A549 (cell line): ENCODE measurements around the gene ATP6AP2. TPM values are rescaled to one million over a fixed set of nuclear protein-coding genes. Genes with fewer than 3 reads are reported as not detected.

ENCODE experiments used
- ATAC-seq, 2 experiments: fragments of 200-7000 bp in 1 of 2; fragments of >200 bp in 1 of 2; cut with Nextera tagmentation in 1 of 2; cut with Tn5 transposase in 1 of 2; 3 replicates each; pipeline versions ENCODE4 v1.8.0 to v1.9.1; 2018 to 2020; ENCODE audit warnings: mild to moderate bottlenecking in 1 of 2, moderate library complexity in 1 of 2
- CTCF ChIA-PET: fragments of 300-600 bp; sonication (Branson Sonifier 250); formaldehyde crosslinking; extraction: SDS; loops from one replicate; lab custom pipeline; 2021; ENCODE audit warnings: antibody characterized with exemption, inconsistent platforms; lab: Yijun Ruan, JAX
- POLR2A ChIA-PET: fragments of 350-600 bp; formaldehyde crosslinking; extraction: SDS; loops from one replicate; lab custom pipeline; 2021; ENCODE audit warnings: antibody characterized with exemption, inconsistent platforms; lab: Yijun Ruan, JAX
- DNase-seq, 2 experiments: peaks; one replicate each; pipeline versions ENCODE4 v3.0.0 to v3.0.0-alpha.2; 2011 to 2016; ENCODE audit warnings: low read depth in 1 of 2, low spot score in 1 of 2
- FAIRE-seq: peaks from 2 replicates; lab custom pipeline; 2011; peaks lifted over from hg19 to GRCh38; lab: Jason Lieb, UNC
- H3K27ac ChIP-seq, 2 experiments: fragments of >200 bp; sonication (Bioruptor Twin); formaldehyde crosslinking; 3 replicates each; pipeline ENCODE4 v1.5.1; 2016 to 2017
- H3K4me1 ChIP-seq: fragments of >200 bp; sonication (Bioruptor Twin); formaldehyde crosslinking; 3 replicates; pipeline ENCODE4 v1.6.1; 2016
- H3K4me2 ChIP-seq: fragments of >200 bp; sonication (Bioruptor Twin); formaldehyde crosslinking; 3 replicates; pipeline ENCODE4 v1.6.1; 2016
- H3K4me3 ChIP-seq: fragments of >200 bp; sonication (Bioruptor Twin); formaldehyde crosslinking; 3 replicates; pipeline ENCODE4 v1.5.1; 2016
- H3K9me3 ChIP-seq: fragments of >200 bp; sonication (Bioruptor Twin); formaldehyde crosslinking; 3 replicates; pipeline ENCODE4 v1.6.1; 2016
- CHD4 ChIP-seq: fragments of 200-600 bp; sonication (generic); IDR thresholded peaks from 2 replicates; pipeline ENCODE4 v1.6.1; 2016; ENCODE audit warnings: antibody characterized with exemption, mild to moderate bottlenecking, borderline replicate concordance
- EP300 ChIP-seq, 2 experiments: fragments of >200 bp; sonication (Bioruptor Twin); formaldehyde crosslinking; IDR thresholded peaks; 2 replicates in 1 of 2; 3 replicates in 1 of 2; pipeline ENCODE4 v1.6.1; 2016 to 2017
- FOSB ChIP-seq: fragments of 250-450 bp; sonication (Bioruptor Pico); IDR thresholded peaks from 2 replicates; pipeline ENCODE4 v1.5.0; 2020; ENCODE audit warnings: mild to moderate bottlenecking, moderate library complexity
- FOSL2 ChIP-seq, 2 experiments: fragments of 450-650 bp in 1 of 2; fragments of >200 bp in 1 of 2; sonication (Bioruptor Twin) in 1 of 2; formaldehyde crosslinking; IDR thresholded peaks; 2 replicates each; pipeline versions ENCODE4 v1.5.0 to v1.6.1; 2016 to 2020; ENCODE audit warnings: mild to moderate bottlenecking in 1 of 2, moderate library complexity in 1 of 2
- GATA3 ChIP-seq: IDR thresholded peaks from 2 replicates; pipeline ENCODE4 v1.6.1; 2012; ENCODE audit warnings: borderline replicate concordance
- HDAC2 ChIP-seq: fragments of 200-600 bp; sonication (generic); IDR thresholded peaks from 2 replicates; pipeline ENCODE4 v1.6.1; 2016
- HEYL ChIP-seq: fragments of 250-450 bp; sonication (Bioruptor Pico); IDR thresholded peaks from 2 replicates; pipeline ENCODE4 v1.8.0; 2021; ENCODE audit warnings: mild to moderate bottlenecking, moderate library complexity
- HOXA7 ChIP-seq: fragments of 250-450 bp; sonication (Bioruptor Pico); IDR thresholded peaks from 2 replicates; pipeline ENCODE4 v1.5.0; 2020; ENCODE audit warnings: mild to moderate bottlenecking, moderate library complexity
- HOXB13 ChIP-seq: fragments of 250-450 bp; sonication (Bioruptor Pico); IDR thresholded peaks from 2 replicates; pipeline ENCODE4 v1.5.0; 2020; ENCODE audit warnings: low read depth, mild to moderate bottlenecking, moderate library complexity
- JUN ChIP-seq, 2 experiments: fragments of >200 bp; sonication (Bioruptor Twin); formaldehyde crosslinking; IDR thresholded peaks; 2 replicates in 1 of 2; 3 replicates in 1 of 2; pipeline ENCODE4 v1.6.1; 2016 to 2017
- KDM5A ChIP-seq: fragments of 200-600 bp; sonication (generic); IDR thresholded peaks from 2 replicates; pipeline ENCODE4 v1.6.1; 2016; ENCODE audit warnings: antibody characterized with exemption, mild to moderate bottlenecking
- MAZ ChIP-seq: fragments of 150-350 bp; IDR thresholded peaks from 2 replicates; pipeline ENCODE4 v1.6.1; 2014; ENCODE audit warnings: antibody characterized with exemption, low read depth, low read length, borderline replicate concordance
- NPAS2 ChIP-seq: fragments of 250-450 bp; sonication (Bioruptor Pico); IDR thresholded peaks from 2 replicates; pipeline ENCODE4 v1.8.0; 2022; ENCODE audit warnings: mild to moderate bottlenecking, moderate library complexity, borderline replicate concordance
- POLR2A ChIP-seq: IDR thresholded peaks from 2 replicates; pipeline ENCODE4 v1.6.1; 2012; ENCODE audit warnings: mild to moderate bottlenecking, low read length
- POLR2AphosphoS2 ChIP-seq: conservative IDR thresholded peaks from 2 replicates; pipeline ENCODE4 v1.6.1; 2012; ENCODE audit warnings: low read length, improper control_type of control experiment, inconsistent platforms
- RARB ChIP-seq: fragments of 250-450 bp; sonication (Bioruptor Pico); IDR thresholded peaks from 2 replicates; pipeline ENCODE4 v1.8.0; 2021; ENCODE audit warnings: mild to moderate bottlenecking, moderate library complexity
- RNF2 ChIP-seq: fragments of 200-600 bp; sonication (generic); IDR thresholded peaks from 2 replicates; pipeline ENCODE4 v1.6.1; 2016; ENCODE audit warnings: low read depth, mild to moderate bottlenecking, antibody characterized with exemption, moderate library complexity, borderline replicate concordance
- SREBF2 ChIP-seq: fragments of 450-650 bp; IDR thresholded peaks from 2 replicates; pipeline ENCODE4 v1.6.1; 2014; ENCODE audit warnings: mild to moderate bottlenecking, moderate library complexity
- TFCP2L1 ChIP-seq: fragments of 250-450 bp; sonication (Bioruptor Pico); IDR thresholded peaks from 2 replicates; pipeline ENCODE4 v1.5.0; 2021; ENCODE audit warnings: mild to moderate bottlenecking
- TP53 ChIP-seq: fragments of 250-450 bp; sonication (Bioruptor Pico); IDR thresholded peaks from 2 replicates; pipeline ENCODE4 v1.5.0; 2021; ENCODE audit warnings: mild to moderate bottlenecking, moderate library complexity
- ZNF302 ChIP-seq: fragments of 250-450 bp; sonication (Bioruptor Pico); IDR thresholded peaks from 2 replicates; pipeline ENCODE4 v1.9.0; 2021; ENCODE audit warnings: inconsistent platforms, mild to moderate bottlenecking, moderate library complexity
- WGBS: methylation state at CpG from one replicate; pipeline ENCODE4 v1.1.6; 2017; ENCODE audit errors: missing lambda C conversion rate; 5-methylcytosine and 5-hydroxymethylcytosine counted together
- polyA plus RNA-seq, 4 experiments: library from polyadenylated mRNA; depleted of rRNA in 3 of 4; stranded (reverse); fragments of >200 nt; fragmentation: RNase III in 1 of 4; extraction: RNeasy Plus Mini Kit Qiagen cat#74134 plus additional on column Dnase treatment in 1 of 4; gene quantifications; 2 replicates in 3 of 4; 3 replicates in 1 of 4; pipeline ENCODE4 v1.2.3, GENCODE V29; 2011 to 2017
- TF ChIP-seq, protein P1 (sequence below): fragments of 150-350 bp; IDR thresholded peaks from 2 replicates; pipeline ENCODE4 v1.6.1; 2014; ENCODE audit warnings: low read depth, mild to moderate bottlenecking, low read length
- TF ChIP-seq, protein P2 (sequence below): fragments of 450-650 bp; IDR thresholded peaks from 2 replicates; pipeline ENCODE4 v1.6.1; 2014; ENCODE audit warnings: antibody characterized with exemption
- TF ChIP-seq, protein P3 (sequence below): fragments of >200 bp; sonication (Bioruptor Twin); formaldehyde crosslinking; IDR thresholded peaks from 3 replicates; pipeline ENCODE4 v1.6.1; 2016
- TF ChIP-seq, protein P4 (sequence below): IDR thresholded peaks from 2 replicates; pipeline ENCODE4 v1.6.1; 2012

The ATP6AP2 gene
- polyA plus RNA-seq, 2 of the 4 experiments (the other 2 are of a cell fraction): 133 to 202 TPM

DNA sequence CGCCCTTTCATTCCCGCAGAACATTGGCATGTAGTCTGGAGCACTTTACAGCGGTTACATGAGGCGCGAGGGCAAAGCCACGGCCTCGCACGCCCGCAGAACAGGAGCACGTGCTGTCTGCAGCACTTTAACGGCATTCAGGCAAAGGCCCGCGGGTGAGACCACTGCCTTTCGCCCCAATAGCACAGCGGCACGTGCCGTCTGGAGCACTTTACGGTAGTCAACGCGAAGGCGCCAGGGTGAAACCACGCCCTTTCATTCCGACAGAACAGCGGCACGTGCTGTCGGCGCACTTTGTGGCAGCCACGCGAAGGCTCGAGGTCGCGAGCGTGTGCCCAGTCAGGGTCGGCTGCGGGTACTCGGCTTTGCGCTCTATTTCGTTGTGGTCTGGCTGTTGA, 42.4 kb downstream of the ATP6AP2 start, which contains the start of gene MPC1L:
MPC1L (plus strand) TSS at position 290 of the 398 bp plus-strand sequence. CDS start 138 bp downstream, outside the sequence.
- FAIRE-seq (no peak), ATAC-seq (no peak), DNase-seq (no peak)
- no peak within 1 kb of the TSS for H3K27ac ChIP-seq
- H3K4me3 ChIP-seq: no peak within 1 kb of the TSS
- ChIA-PET POLR2A (no interaction called here), CTCF (no interaction called here)
- WGBS: 98% methylated on average over 37 of the region's 38 CpGs
- no peaks in the 10 kb centered on the region for H3K9me3 ChIP-seq
- no peak within 1 kb of the TSS for H3K4me2 ChIP-seq
- TF ChIP-seq FOSB: no peak
- no peak for TF ChIP-seq KDM5A
- H3K4me1 ChIP-seq: no peaks in the 10 kb centered on the region

DNA sequence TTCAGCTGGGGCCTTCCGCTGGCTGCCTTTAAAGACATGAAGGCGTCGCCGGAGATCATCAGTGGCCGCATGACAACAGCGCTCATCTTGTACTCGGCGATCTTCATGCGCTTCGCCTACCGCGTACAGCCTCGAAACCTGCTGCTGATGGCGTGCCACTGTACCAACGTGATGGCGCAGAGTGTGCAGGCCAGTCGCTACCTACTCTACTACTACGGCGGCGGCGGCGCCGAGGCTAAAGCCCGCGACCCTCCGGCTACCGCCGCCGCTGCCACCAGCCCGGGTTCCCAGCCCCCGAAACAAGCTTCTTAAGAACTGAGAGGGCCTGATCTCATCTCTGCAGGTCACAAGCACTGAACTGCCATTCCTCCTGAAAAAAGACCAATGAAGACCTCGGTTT, 42.9 kb downstream of the ATP6AP2 start:
- no peak for TF ChIP-seq NPAS2 (CRISPR knock-in tag)
- TF ChIP-seq POLR2A: no peak
- TF ChIP-seq TFCP2L1 (CRISPR knock-in tag): no peak
- TF ChIP-seq RARB (CRISPR knock-in tag): no peak
- no peak for TF ChIP-seq RNF2
- TF ChIP-seq HOXB13 (CRISPR knock-in tag): no peak
- no peak for TF ChIP-seq FOSL2 (IDR thresholded peaks at IDR 0.05)
- TF ChIP-seq FOSL2 (CRISPR knock-in tag; IDR thresholded peaks at IDR 0.05): no peak
- TF ChIP-seq, protein P1, sequence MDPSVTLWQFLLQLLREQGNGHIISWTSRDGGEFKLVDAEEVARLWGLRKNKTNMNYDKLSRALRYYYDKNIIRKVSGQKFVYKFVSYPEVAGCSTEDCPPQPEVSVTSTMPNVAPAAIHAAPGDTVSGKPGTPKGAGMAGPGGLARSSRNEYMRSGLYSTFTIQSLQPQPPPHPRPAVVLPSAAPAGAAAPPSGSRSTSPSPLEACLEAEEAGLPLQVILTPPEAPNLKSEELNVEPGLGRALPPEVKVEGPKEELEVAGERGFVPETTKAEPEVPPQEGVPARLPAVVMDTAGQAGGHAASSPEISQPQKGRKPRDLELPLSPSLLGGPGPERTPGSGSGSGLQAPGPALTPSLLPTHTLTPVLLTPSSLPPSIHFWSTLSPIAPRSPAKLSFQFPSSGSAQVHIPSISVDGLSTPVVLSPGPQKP: no peak
- TF ChIP-seq, protein P2, sequence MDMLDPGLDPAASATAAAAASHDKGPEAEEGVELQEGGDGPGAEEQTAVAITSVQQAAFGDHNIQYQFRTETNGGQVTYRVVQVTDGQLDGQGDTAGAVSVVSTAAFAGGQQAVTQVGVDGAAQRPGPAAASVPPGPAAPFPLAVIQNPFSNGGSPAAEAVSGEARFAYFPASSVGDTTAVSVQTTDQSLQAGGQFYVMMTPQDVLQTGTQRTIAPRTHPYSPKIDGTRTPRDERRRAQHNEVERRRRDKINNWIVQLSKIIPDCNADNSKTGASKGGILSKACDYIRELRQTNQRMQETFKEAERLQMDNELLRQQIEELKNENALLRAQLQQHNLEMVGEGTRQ: no peak
- no peak for TF ChIP-seq TP53
- Histone ChIP-seq H3K9me3 (no peaks in the 10 kb centered on the region), H3K4me2 (no peak overlapping the region), H3K27ac (no peak overlapping the region), H3K4me1 (no peaks in the 10 kb centered on the region), H3K4me3 (no peak overlapping the region)
- CTCF ChIA-PET: interaction anchor here (1.2 kb wide), 1 partner anchor 80 kb away, joined by 3 read pairs; no protein-coding TSS in a partner anchor
- WGBS: 98% methylated on average over 30 of the region's 32 CpGs
- no peak for FAIRE-seq
- no peak for DNase-seq
- no peak for ATAC-seq
- POLR2A ChIA-PET: no interaction called here

DNA sequence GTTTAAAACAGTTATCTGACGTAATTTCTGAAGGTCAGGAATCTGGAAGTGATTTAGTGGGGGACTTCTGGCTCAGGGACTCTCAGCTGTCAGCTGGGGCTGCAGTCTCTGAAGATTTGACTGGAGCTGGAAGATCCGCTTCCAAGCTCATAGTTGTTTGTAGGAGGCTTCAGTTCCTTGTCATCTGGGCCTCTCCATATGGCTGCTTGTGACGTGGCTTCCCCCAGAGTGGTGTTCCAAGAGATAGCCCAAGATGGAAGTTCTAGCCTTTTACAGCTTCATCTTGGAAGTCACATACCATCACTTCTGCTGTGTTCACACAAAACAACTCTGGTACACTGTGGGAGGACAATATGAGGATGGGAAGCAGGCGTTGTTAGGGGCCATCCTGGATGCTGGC, 44.5 kb downstream of the ATP6AP2 start:
- Histone ChIP-seq H3K27ac (no peak overlapping the region), H3K9me3 (no peaks in the 10 kb centered on the region), H3K4me1 (no peaks in the 10 kb centered on the region), H3K4me3 (no peak overlapping the region), H3K4me2 (no peak overlapping the region)
- no peak for ATAC-seq
- ChIA-PET POLR2A (no interaction called here), CTCF (no interaction called here)
- FAIRE-seq: no peak
- 90% methylated on average over 4 of the region's 4 CpGs for whole genome bisulfite sequencing
- no peak for TF ChIP-seq JUN (IDR thresholded peaks at IDR 0.05)
- no peak for TF ChIP-seq GATA3
- TF ChIP-seq MAZ: no peak
- no peak for TF ChIP-seq RARB (CRISPR knock-in tag)
- no peak for TF ChIP-seq SREBF2
- TF ChIP-seq EP300 (IDR thresholded peaks at IDR 0.05): no peak
- TF ChIP-seq, protein P3, sequence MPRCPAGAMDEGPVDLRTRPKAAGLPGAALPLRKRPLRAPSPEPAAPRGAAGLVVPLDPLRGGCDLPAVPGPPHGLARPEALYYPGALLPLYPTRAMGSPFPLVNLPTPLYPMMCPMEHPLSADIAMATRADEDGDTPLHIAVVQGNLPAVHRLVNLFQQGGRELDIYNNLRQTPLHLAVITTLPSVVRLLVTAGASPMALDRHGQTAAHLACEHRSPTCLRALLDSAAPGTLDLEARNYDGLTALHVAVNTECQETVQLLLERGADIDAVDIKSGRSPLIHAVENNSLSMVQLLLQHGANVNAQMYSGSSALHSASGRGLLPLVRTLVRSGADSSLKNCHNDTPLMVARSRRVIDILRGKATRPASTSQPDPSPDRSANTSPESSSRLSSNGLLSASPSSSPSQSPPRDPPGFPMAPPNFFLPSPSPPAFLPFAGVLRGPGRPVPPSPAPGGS: no peak
- no peak for TF ChIP-seq HDAC2
- TF ChIP-seq KDM5A: no peak
- TF ChIP-seq, protein P2: no peak
- no peak for TF ChIP-seq CHD4
- no peak for TF ChIP-seq ZNF302 (CRISPR knock-in tag)
- no peak for TF ChIP-seq HEYL (CRISPR knock-in tag)
- TF ChIP-seq HOXA7 (CRISPR knock-in tag): no peak
- TF ChIP-seq, protein P4, sequence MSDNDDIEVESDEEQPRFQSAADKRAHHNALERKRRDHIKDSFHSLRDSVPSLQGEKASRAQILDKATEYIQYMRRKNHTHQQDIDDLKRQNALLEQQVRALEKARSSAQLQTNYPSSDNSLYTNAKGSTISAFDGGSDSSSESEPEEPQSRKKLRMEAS: no peak
- no peak for TF ChIP-seq POLR2AphosphoS2
- TF ChIP-seq FOSL2 (IDR thresholded peaks at IDR 0.05): no peak
- no peak for TF ChIP-seq FOSL2 (CRISPR knock-in tag; IDR thresholded peaks at IDR 0.05)
- no peak for TF ChIP-seq NPAS2 (CRISPR knock-in tag)
- DNase-seq: no peak
